Fibroblast of skin of abdomen (primary cell): Measurements from ENCODE around the gene LECT2. TPM values are rescaled to one million over a fixed set of nuclear protein-coding genes. Genes with fewer than 3 reads are reported as not detected.

ENCODE experiments used
- DNase-seq: peaks from one replicate; pipeline ENCODE4 v3.0.0-alpha.2; 2013
- polyA plus RNA-seq, 2 experiments: library from polyadenylated mRNA; unstranded; fragments of 120-200 nt; gene quantifications; one replicate each; pipeline ENCODE4 v1.2.1, GENCODE V29; 2013; ENCODE audit not compliant: insufficient read length in 2 of 2

Gene LECT2
- 0.54 TPM for polyA plus RNA-seq (2013, experiment 1 of 2; ENCODE audit: insufficient read length)
- 0.52 TPM for polyA plus RNA-seq (2013, experiment 2 of 2; ENCODE audit: insufficient read length)

- DNase-seq, result no peak
These were observed at the start of gene LECT2 for GRCh38 chr5:135954899-135955298. Gene LECT2 (minus strand): TSS chr5:135954983. CDS start chr5:135954833, 150 bp downstream.

- DNase-seq, result peak; percentile 94
These were observed 49.7 kb upstream of the LECT2 start for GRCh38 chr5:136004436-136004835.

- peak; percentile 99 for DNase-seq
These were observed 46.7 kb upstream of the LECT2 start for GRCh38 chr5:136001466-136001981.

- peak; percentile 35 for DNase-seq
These were observed 46.1 kb upstream of the LECT2 start for GRCh38 chr5:136000932-136001331.

GRCh38 chr5:136000147-136000546 is 45.4 kb upstream of the LECT2 start:
- DNase-seq, result no peak

GRCh38 chr5:135999406-136000139 is 44.8 kb upstream of the LECT2 start:
- DNase-seq, result peak; percentile 98

GRCh38 chr5:135998889-135999288 is 44.1 kb upstream of the LECT2 start:
- no peak for DNase-seq

GRCh38 chr5:135997673-135998335 is 43.0 kb upstream of the LECT2 start:
- no peak for DNase-seq

- DNase-seq, result peak; percentile 55
These were observed 41.8 kb upstream of the LECT2 start for GRCh38 chr5:135996611-135997010.

GRCh38 chr5:135995976-135996375 is 41.2 kb upstream of the LECT2 start:
- peak; percentile 51 for DNase-seq

- DNase-seq, result peak; percentile 100
These were observed 39.3 kb upstream of the LECT2 start for GRCh38 chr5:135993880-135994636.

GRCh38 chr5:135993335-135993879 is 38.6 kb upstream of the LECT2 start:
- DNase-seq, result peak; percentile 54

- DNase-seq, result no peak
These were observed 36.6 kb upstream of the LECT2 start for GRCh38 chr5:135991429-135991828.

- no peak for DNase-seq
These were observed 35.9 kb upstream of the LECT2 start for GRCh38 chr5:135990528-135991255.

- no peak for DNase-seq
These were observed 34.9 kb upstream of the LECT2 start for GRCh38 chr5:135989686-135990085.

- no peak for DNase-seq
These were observed 33.8 kb upstream of the LECT2 start for GRCh38 chr5:135988546-135988945.

GRCh38 chr5:135986891-135987401 is 32.2 kb upstream of the LECT2 start:
- peak; percentile 60 for DNase-seq

- DNase-seq, result no peak
These were observed 31.6 kb upstream of the LECT2 start for GRCh38 chr5:135986401-135986800.

GRCh38 chr5:135985951-135986350 is 31.2 kb upstream of the LECT2 start:
- DNase-seq, result no peak

GRCh38 chr5:135980620-135981019 is 25.8 kb upstream of the LECT2 start:
- DNase-seq, result no peak

- DNase-seq, result peak; percentile 92
These were observed 24.7 kb upstream of the LECT2 start for GRCh38 chr5:135979510-135979909.

GRCh38 chr5:135978993-135979392 is 24.2 kb upstream of the LECT2 start:
- no peak for DNase-seq
